ENCODE results near the gene SLCO4C1. TPM values are rescaled to one million over a fixed set of nuclear protein-coding genes. Genes with fewer than 3 reads are reported as not detected.

The SLCO4C1 gene
- total RNA-seq, 4 donors from 2014 or later = 0.09 to 0.76 TPM; not detected in 2

DNA sequence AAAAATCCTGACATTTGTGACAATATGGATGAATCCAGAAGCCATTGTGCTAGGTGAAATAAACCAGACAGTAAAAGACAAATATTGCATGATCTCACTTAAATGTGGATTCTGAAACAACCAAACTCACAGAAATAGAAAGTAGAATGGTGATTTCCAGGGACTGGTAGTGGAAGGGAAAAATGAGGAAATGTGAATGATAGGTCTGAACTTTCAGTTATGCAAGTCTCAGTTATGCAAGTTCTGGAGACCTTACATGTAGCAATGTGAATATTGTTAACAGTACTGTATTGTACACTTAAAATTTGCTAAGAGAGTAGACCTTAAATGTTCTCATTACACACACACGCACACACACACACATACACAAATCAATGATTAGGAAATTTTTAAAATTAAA, 84.9 kb downstream of the SLCO4C1 start:
- Histone ChIP-seq H3K27me3 (no peaks in the 10 kb centered on the region), H3K9me3 (no peaks in the 10 kb centered on the region), H3K36me3 (no peaks in the 10 kb centered on the region), H3K4me3 (no peak overlapping the region), H3K27ac (no peak overlapping the region), H3K4me1 (no peaks in the 10 kb centered on the region)
- intact Hi-C loops (cut with DNase I; ENCODE audit: low total_unique reads) = no loop called here
- TF ChIP-seq CTCF (IDR thresholded peaks at IDR 0.05) = no peak
- no peak for TF ChIP-seq POLR2A (IDR thresholded peaks at IDR 0.05)
- no peak for DNase-seq

GRCh38 chr5:102200861-102201260, 95.2 kb downstream of the SLCO4C1 start:
- intact Hi-C loops (cut with DNase I; ENCODE audit: low total_unique reads) = no loop called here
- Histone ChIP-seq H3K27me3 (no peaks in the 10 kb centered on the region), H3K9me3 (no peaks in the 10 kb centered on the region), H3K4me1 (no peaks in the 10 kb centered on the region), H3K4me3 (no peak overlapping the region), H3K36me3 (no peaks in the 10 kb centered on the region), H3K27ac (no peak overlapping the region)
- no peak for TF ChIP-seq CTCF (IDR thresholded peaks at IDR 0.05)
- TF ChIP-seq POLR2A (IDR thresholded peaks at IDR 0.05) = no peak
- DNase-seq = no peak

- no peak for DNase-seq
- no peak for TF ChIP-seq POLR2A (IDR thresholded peaks at IDR 0.05)
- TF ChIP-seq CTCF (IDR thresholded peaks at IDR 0.05) = no peak
Measured at GRCh38 chr5:102196481-102196880, 99.6 kb downstream of the SLCO4C1 start.

More at GRCh38 chr5:102196481-102196880, 99.6 kb downstream of the SLCO4C1 start:
- Histone ChIP-seq H3K36me3 (no peaks in the 10 kb centered on the region), H3K27ac (no peak overlapping the region), H3K27me3 (no peaks in the 10 kb centered on the region), H3K4me3 (no peak overlapping the region), H3K9me3 (no peaks in the 10 kb centered on the region), H3K4me1 (no peaks in the 10 kb centered on the region)
- intact Hi-C loops (cut with DNase I; ENCODE audit: low total_unique reads) = no loop called here

Other genes with a start within 250 kb of the SLCO4C1 start
- not detected for gene SLCO6A1, start 202.7 kb upstream of the SLCO4C1 start, total RNA-seq